PC-3 (cell line): ENCODE data around the gene HNRNPU. TPM values are rescaled to one million over a fixed set of nuclear protein-coding genes. Genes with fewer than 3 reads are reported as not detected.

ENCODE experiments used
- ATAC-seq: fragments of 200-7000 bp; cut with Tn5 transposase; 2 replicates; pipeline ENCODE4 v1.9.1; 2020; ENCODE audit warnings: mild to moderate bottlenecking, moderate library complexity
- BruUV-seq: library from RNA; stranded (reverse); fragments of 400-500 nt; replicated peaks from 2 replicates; lab custom pipeline; 2021; lab: Mats Ljungman, UMichigan
- CTCF ChIA-PET: fragments of 300-600 bp; sonication (Branson Sonifier 250); formaldehyde crosslinking; loops from one replicate; lab custom pipeline; 2022; ENCODE audit warnings: antibody characterized with exemption; lab: Charles Lee
- POLR2A ChIA-PET: fragments of 300-600 bp; sonication (Branson Sonifier 250); formaldehyde crosslinking; loops from one replicate; lab custom pipeline; 2022; ENCODE audit warnings: antibody characterized with exemption; ENCODE audit not compliant: unreplicated experiment; lab: Charles Lee
- DNase-seq: peaks from one replicate; pipeline ENCODE4 v3.0.0-alpha.2; 2015
- H2AFZ ChIP-seq: fragments of 300-600 bp; sonication (generic); 2 replicates; pipeline ENCODE4 v1.6.0; 2016; ENCODE audit warnings: antibody characterized with exemption, low read length
- H3F3A ChIP-seq: fragments of 300-600 bp; sonication (generic); one replicate; pipeline ENCODE4 v1.6.0; 2017; ENCODE audit warnings: antibody characterized with exemption, low read length, control low read depth, mild to moderate bottlenecking; ENCODE audit not compliant: unreplicated experiment
- H3K27ac ChIP-seq: fragments of 300-600 bp; sonication (generic); 2 replicates; pipeline ENCODE4 v1.5.1; 2016; ENCODE audit warnings: mild to moderate bottlenecking, low read length
- H3K27me3 ChIP-seq: fragments of 300-600 bp; sonication (generic); 2 replicates; pipeline ENCODE4 v1.6.1; 2016; ENCODE audit warnings: low read length, mixed read lengths
- H3K36me3 ChIP-seq: fragments of 300-600 bp; sonication (generic); 2 replicates; pipeline ENCODE4 v1.6.1; 2016; ENCODE audit warnings: low read depth, mixed run types, low read length, mixed read lengths
- H3K4me1 ChIP-seq: fragments of 300-600 bp; sonication (generic); 2 replicates; pipeline ENCODE4 v1.5.1; 2016; ENCODE audit warnings: low read length; ENCODE audit not compliant: insufficient read depth
- H3K4me2 ChIP-seq: fragments of 300-600 bp; sonication (generic); 2 replicates; pipeline ENCODE4 v1.6.0; 2016; ENCODE audit warnings: low read length
- H3K4me3 ChIP-seq: fragments of 300-600 bp; sonication (generic); 2 replicates; pipeline ENCODE4 v1.5.1; 2016; ENCODE audit warnings: mild to moderate bottlenecking, low read length, mixed read lengths
- H3K79me2 ChIP-seq: fragments of 300-600 bp; sonication (generic); 2 replicates; pipeline ENCODE4 v1.6.1; 2017; ENCODE audit warnings: low read length, mixed read lengths
- H3K9ac ChIP-seq: fragments of 300-600 bp; sonication (generic); 2 replicates; pipeline ENCODE4 v1.6.0; 2016; ENCODE audit warnings: mild to moderate bottlenecking, low read length
- H3K9me2 ChIP-seq: fragments of 300-600 bp; sonication (generic); replicated peaks from 2 replicates; pipeline ENCODE4 v1.6.1; 2016; ENCODE audit warnings: mixed run types, low read length, mixed read lengths
- H3K9me3 ChIP-seq: fragments of 300-600 bp; sonication (generic); 2 replicates; pipeline ENCODE4 v1.6.1; 2016; ENCODE audit warnings: low read length, mixed read lengths
- H4K20me1 ChIP-seq: fragments of 300-600 bp; sonication (generic); 2 replicates; pipeline ENCODE4 v1.6.1; 2016; ENCODE audit warnings: low read length, mixed read lengths
- EZH2 ChIP-seq: fragments of 300-600 bp; sonication (generic); IDR thresholded peaks from one replicate; pipeline ENCODE4 v1.6.1; 2017; ENCODE audit warnings: antibody characterized with exemption, mild to moderate bottlenecking, low read length; ENCODE audit not compliant: unreplicated experiment
- EZH2phosphoT487 ChIP-seq: fragments of 300-600 bp; sonication (generic); IDR thresholded peaks from 2 replicates; pipeline ENCODE4 v1.6.1; 2018; ENCODE audit warnings: mild to moderate bottlenecking, antibody characterized with exemption, low read length, borderline replicate concordance
- intact Hi-C: fragments of 100-400 bp; cut with micrococcal nuclease; formaldehyde crosslinking; loops from 2 replicates; pipeline ENCODE4 v1.9.0; 2023
- total RNA-seq: library from RNA; depleted of rRNA; stranded (reverse); fragments of >200 nt; gene quantifications from 2 replicates; pipeline ENCODE4 v1.2.3, GENCODE V29; 2014
- TF ChIP-seq, protein P1 (sequence below): fragments of 300-600 bp; sonication (generic); conservative IDR thresholded peaks from 2 replicates; pipeline ENCODE4 v1.5.1; 2017; ENCODE audit warnings: antibody characterized with exemption, low read depth, mild to moderate bottlenecking, low read length

Gene HNRNPU
- total RNA-seq, 1 experiment from 2014 or later: 431 TPM

DNA sequence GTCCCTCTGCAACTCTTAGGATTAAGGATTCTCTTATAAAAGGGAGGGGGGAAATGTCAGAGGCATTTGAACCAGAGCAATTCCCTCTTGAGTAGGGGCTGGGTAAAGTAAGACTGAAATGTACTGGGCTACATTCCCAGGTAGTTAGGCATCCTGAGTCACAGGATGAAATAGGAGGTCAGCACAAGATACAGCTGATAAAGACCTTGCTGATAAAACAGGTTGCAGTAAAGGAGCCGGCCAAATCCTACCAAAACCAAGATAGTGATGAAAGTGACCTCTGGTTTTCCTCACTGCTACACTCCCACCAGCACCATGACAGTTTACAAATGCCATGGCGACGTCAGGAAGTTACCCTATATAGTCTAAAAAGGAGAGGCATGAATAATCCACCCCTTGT, 43.2 kb downstream of the HNRNPU start:
- TF ChIP-seq, protein P1, sequence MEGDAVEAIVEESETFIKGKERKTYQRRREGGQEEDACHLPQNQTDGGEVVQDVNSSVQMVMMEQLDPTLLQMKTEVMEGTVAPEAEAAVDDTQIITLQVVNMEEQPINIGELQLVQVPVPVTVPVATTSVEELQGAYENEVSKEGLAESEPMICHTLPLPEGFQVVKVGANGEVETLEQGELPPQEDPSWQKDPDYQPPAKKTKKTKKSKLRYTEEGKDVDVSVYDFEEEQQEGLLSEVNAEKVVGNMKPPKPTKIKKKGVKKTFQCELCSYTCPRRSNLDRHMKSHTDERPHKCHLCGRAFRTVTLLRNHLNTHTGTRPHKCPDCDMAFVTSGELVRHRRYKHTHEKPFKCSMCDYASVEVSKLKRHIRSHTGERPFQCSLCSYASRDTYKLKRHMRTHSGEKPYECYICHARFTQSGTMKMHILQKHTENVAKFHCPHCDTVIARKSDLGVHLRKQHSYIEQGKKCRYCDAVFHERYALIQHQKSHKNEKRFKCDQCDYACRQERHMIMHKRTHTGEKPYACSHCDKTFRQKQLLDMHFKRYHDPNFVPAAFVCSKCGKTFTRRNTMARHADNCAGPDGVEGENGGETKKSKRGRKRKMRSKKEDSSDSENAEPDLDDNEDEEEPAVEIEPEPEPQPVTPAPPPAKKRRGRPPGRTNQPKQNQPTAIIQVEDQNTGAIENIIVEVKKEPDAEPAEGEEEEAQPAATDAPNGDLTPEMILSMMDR: no peak
- TF ChIP-seq EZH2phosphoT487 (no peak), EZH2 (no peak)
- no peaks in the 10 kb centered on the region for H3K79me2 ChIP-seq
- peak; percentile 70 for DNase-seq
- H4K20me1 ChIP-seq: no peaks in the 10 kb centered on the region
- no TSS peak for BruUV-seq
- H3K9me2 ChIP-seq: no peaks in the 10 kb centered on the region
- intact Hi-C loops: loop anchor here (2.0 kb wide), 1 partner anchor 20 kb away; no protein-coding TSS in a partner anchor
- CTCF ChIA-PET: no interaction called here
- no peaks in the 10 kb centered on the region for H3F3A ChIP-seq
- no peak overlapping the region for H3K9ac ChIP-seq
- H3K36me3 ChIP-seq: no peaks in the 10 kb centered on the region
- no peaks in the 10 kb centered on the region for H3K9me3 ChIP-seq
- no peak overlapping the region for H3K4me3 ChIP-seq
- no peak overlapping the region for H3K27ac ChIP-seq
- H3K4me1 ChIP-seq: peaks cover 23% of the 10 kb centered on the region
- peak; percentile 84 for ATAC-seq
- POLR2A ChIA-PET: no interaction called here
- H3K4me2 ChIP-seq: no peak overlapping the region
- no peak overlapping the region for H2AFZ ChIP-seq
- no peaks in the 10 kb centered on the region for H3K27me3 ChIP-seq

DNA sequence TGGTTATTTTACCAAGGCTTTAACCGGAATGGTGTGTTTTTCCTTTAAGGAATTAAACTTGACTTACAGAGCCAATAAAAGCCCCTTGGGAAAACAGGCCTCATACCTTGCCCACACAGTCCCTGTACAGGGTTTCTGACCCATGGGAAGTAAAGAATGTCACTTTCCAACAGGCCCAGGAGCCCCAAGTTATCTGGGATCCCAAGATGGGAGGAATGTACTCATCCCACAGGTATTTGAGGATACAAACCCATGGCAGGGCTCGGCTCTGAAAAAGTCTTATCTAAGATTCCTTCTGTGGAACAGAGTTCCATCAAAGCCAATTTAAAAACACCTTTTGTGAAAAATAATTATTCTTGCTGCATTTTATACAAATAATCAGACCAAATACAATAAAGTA, 44.2 kb downstream of the HNRNPU start:
- H3K9me3 ChIP-seq: no peaks in the 10 kb centered on the region
- H3K79me2 ChIP-seq: no peaks in the 10 kb centered on the region
- H3K4me3 ChIP-seq: no peak overlapping the region
- no peaks in the 10 kb centered on the region for H3K9me2 ChIP-seq
- no peak overlapping the region for H3K27ac ChIP-seq
- H4K20me1 ChIP-seq: no peaks in the 10 kb centered on the region
- H3K36me3 ChIP-seq: no peaks in the 10 kb centered on the region
- ATAC-seq (no peak), DNase-seq (peak; percentile 26)
- POLR2A ChIA-PET: interaction anchor here (0.6 kb wide), 2 partner anchors 78 to 150 kb away, joined by 3 to 17 read pairs; no protein-coding TSS in a partner anchor
- intact Hi-C loops: loop anchor here (2.0 kb wide), 1 partner anchor 19 kb away; no protein-coding TSS in a partner anchor
- peaks cover 18% of the 10 kb centered on the region for H3K4me1 ChIP-seq
- H3K4me2 ChIP-seq: no peak overlapping the region
- TF ChIP-seq EZH2phosphoT487: no peak
- TF ChIP-seq EZH2: no peak
- TF ChIP-seq, protein P1: no peak
- CTCF ChIA-PET: no interaction called here
- no peaks in the 10 kb centered on the region for H3F3A ChIP-seq
- no peaks in the 10 kb centered on the region for H3K27me3 ChIP-seq
- no peak overlapping the region for H2AFZ ChIP-seq
- no peak overlapping the region for H3K9ac ChIP-seq
- BruUV-seq: no TSS peak

DNA sequence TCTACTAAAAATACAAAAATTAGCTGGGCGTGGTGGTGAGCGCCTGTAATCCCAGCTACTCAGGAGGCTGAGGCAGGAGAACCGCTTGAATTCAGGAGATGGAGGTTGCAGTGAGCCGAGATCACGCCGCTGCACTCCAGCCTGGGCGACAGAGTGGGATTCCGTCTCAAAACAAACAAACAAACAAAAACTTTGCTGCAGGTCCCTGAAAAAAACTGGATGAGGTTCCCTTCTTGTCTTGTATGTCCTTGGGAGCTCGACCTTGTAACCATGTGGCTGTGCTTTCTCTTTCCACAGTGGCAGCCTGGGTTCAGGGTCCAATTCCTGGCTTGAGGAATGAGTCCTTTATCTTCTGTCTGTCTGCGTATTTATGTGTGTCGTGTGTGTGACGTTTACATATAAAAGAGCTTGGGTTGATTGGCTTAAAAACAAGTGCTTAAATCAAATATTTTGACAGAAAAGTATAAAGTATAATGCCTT, 46.9 kb downstream of the HNRNPU start:
- Histone ChIP-seq H3K9ac (no peak overlapping the region), H3K79me2 (no peaks in the 10 kb centered on the region), H3K9me3 (no peaks in the 10 kb centered on the region), H3K4me2 (no peak overlapping the region), H3K9me2 (no peaks in the 10 kb centered on the region), H3K4me1 (peaks cover 18% of the 10 kb centered on the region), H3F3A (no peaks in the 10 kb centered on the region), H4K20me1 (no peaks in the 10 kb centered on the region), H3K27me3 (no peaks in the 10 kb centered on the region), H2AFZ (no peak overlapping the region), H3K4me3 (no peak overlapping the region), H3K36me3 (no peaks in the 10 kb centered on the region), H3K27ac (no peak overlapping the region)
- BruUV-seq: no TSS peak
- CTCF ChIA-PET: no interaction called here
- intact Hi-C loops: no loop called here
- POLR2A ChIA-PET: interaction anchor here (0.6 kb wide), 1 partner anchor 269 kb away, joined by 3 read pairs; no protein-coding TSS in a partner anchor
- DNase-seq: no peak
- no peak for ATAC-seq
- TF ChIP-seq, protein P1: no peak
- no peak for TF ChIP-seq EZH2
- TF ChIP-seq EZH2phosphoT487: no peak
